GM23338 (cell line): ENCODE measurements around the gene ADAM30. TPM values are rescaled to one million over a fixed set of nuclear protein-coding genes. Genes with fewer than 3 reads are reported as not detected.

Experiments
- ATAC-seq: fragments of 200-7000 bp; cut with Tn5 transposase; 3 replicates; pipeline ENCODE4 v1.9.1; 2020
- DNase-seq: peaks from one replicate; pipeline ENCODE4 v3.0.0-alpha.2; 2015; ENCODE audit warnings: low spot score
- H2AFZ ChIP-seq: fragments of 200-600 bp; sonication (generic); 2 replicates; pipeline ENCODE4 v1.8.0; 2016; ENCODE audit warnings: antibody characterized with exemption, mild to moderate bottlenecking, moderate library complexity
- H3F3A ChIP-seq: fragments of 200-600 bp; sonication (generic); replicated peaks from 2 replicates; pipeline ENCODE4 v1.8.0; 2017; ENCODE audit warnings: antibody characterized with exemption, mixed run types, low read depth
- H3K27ac ChIP-seq: fragments of 200-600 bp; sonication (generic); 2 replicates; pipeline ENCODE4 v1.6.1; 2016; ENCODE audit warnings: low read depth
- H3K27me3 ChIP-seq: fragments of 200-600 bp; sonication (generic); 2 replicates; pipeline ENCODE4 v1.8.0; 2016; ENCODE audit warnings: mild to moderate bottlenecking, mixed run types, moderate library complexity; ENCODE audit not compliant: insufficient read depth
- H3K36me3 ChIP-seq: fragments of 200-600 bp; sonication (generic); 2 replicates; pipeline ENCODE4 v1.8.0; 2016; ENCODE audit warnings: mild to moderate bottlenecking; ENCODE audit not compliant: insufficient read depth
- H3K4me1 ChIP-seq: fragments of 200-600 bp; sonication (generic); 2 replicates; pipeline ENCODE4 v1.8.0; 2016; ENCODE audit warnings: mild to moderate bottlenecking, moderate library complexity; ENCODE audit not compliant: insufficient read depth
- H3K4me2 ChIP-seq: fragments of 200-600 bp; sonication (generic); 2 replicates; pipeline ENCODE4 v1.7.1; 2017; ENCODE audit warnings: mixed run types
- H3K4me3 ChIP-seq: fragments of 200-600 bp; sonication (generic); 2 replicates; pipeline ENCODE4 v1.6.1; 2016; ENCODE audit warnings: mixed run types
- H3K79me2 ChIP-seq: fragments of 200-600 bp; sonication (generic); replicated peaks from 2 replicates; pipeline ENCODE4 v1.8.0; 2017; ENCODE audit warnings: mild to moderate bottlenecking; ENCODE audit not compliant: insufficient read depth
- H3K9me2 ChIP-seq: fragments of 200-600 bp; sonication (generic); 2 replicates; pipeline ENCODE4 v1.8.0; 2017; ENCODE audit not compliant: insufficient read depth
- H4K20me1 ChIP-seq: fragments of 200-600 bp; sonication (generic); replicated peaks from 2 replicates; pipeline ENCODE4 v1.8.0; 2017; ENCODE audit warnings: mild to moderate bottlenecking; ENCODE audit not compliant: insufficient read depth
- H3K27ac Mint-ChIP-seq: 2 replicates; pipeline ENCODE4 v1.8.0; 2020; ENCODE audit warnings: inconsistent platforms, mild to moderate bottlenecking, moderate library complexity, mixed read lengths
- H3K27me3 Mint-ChIP-seq: 3 replicates; pipeline ENCODE4 v1.8.0; 2022; ENCODE audit warnings: low read depth, mild to moderate bottlenecking, moderate library complexity, mixed read lengths, inconsistent platforms; ENCODE audit not compliant: insufficient read depth, poor library complexity
- H3K36me3 Mint-ChIP-seq: 3 replicates; pipeline ENCODE4 v1.8.0; 2021; ENCODE audit warnings: low read depth, mild to moderate bottlenecking, inconsistent platforms, moderate library complexity, mixed read lengths
- H3K4me1 Mint-ChIP-seq: 3 replicates; pipeline ENCODE4 v1.8.0; 2020; ENCODE audit warnings: mild to moderate bottlenecking, inconsistent platforms, mixed read lengths
- H3K4me3 Mint-ChIP-seq: 3 replicates; pipeline ENCODE4 v1.8.0; 2021; ENCODE audit warnings: moderate library complexity, mild to moderate bottlenecking, inconsistent platforms, mixed read lengths
- H3K9me3 Mint-ChIP-seq: 3 replicates; pipeline ENCODE4 v1.8.0; 2020; ENCODE audit warnings: moderate library complexity, mild to moderate bottlenecking, inconsistent platforms, mixed read lengths
- CREB1 ChIP-seq: fragments of 250-450 bp; sonication (Bioruptor Pico); IDR thresholded peaks from 2 replicates; pipeline ENCODE4 v1.5.0; 2020; ENCODE audit warnings: low read depth, mild to moderate bottlenecking, moderate library complexity
- CTCF ChIP-seq, 2 experiments: fragments of 200-600 bp in 1 of 2; sonication (generic) in 1 of 2; conservative IDR thresholded peaks; 2 replicates each; pipeline versions ENCODE4 v1.5.1 to v1.6.1; 2016 to 2017; ENCODE audit warnings: antibody characterized with exemption in 2 of 2, low read depth in 2 of 2, mild to moderate bottlenecking in 2 of 2, moderate library complexity in 1 of 2
- ETS1 ChIP-seq: IDR thresholded peaks from 2 replicates; pipeline ENCODE4 v1.6.1; 2016; ENCODE audit warnings: antibody characterized with exemption
- EZH2 ChIP-seq: fragments of 200-600 bp; sonication (generic); IDR thresholded peaks from one replicate; pipeline ENCODE4 v1.8.0; 2017; ENCODE audit warnings: antibody characterized with exemption, mild to moderate bottlenecking, low read depth; ENCODE audit not compliant: unreplicated experiment
- EZH2phosphoT487 ChIP-seq: fragments of 200-600 bp; sonication (generic); IDR thresholded peaks from one replicate; pipeline ENCODE4 v1.8.1; 2018; ENCODE audit warnings: antibody characterized with exemption; ENCODE audit not compliant: unreplicated experiment
- JUNB ChIP-seq: IDR thresholded peaks from one replicate; pipeline ENCODE4 v1.6.1; 2016; ENCODE audit warnings: antibody characterized with exemption; ENCODE audit not compliant: unreplicated experiment
- NANOG ChIP-seq: IDR thresholded peaks from 2 replicates; pipeline ENCODE4 v1.6.1; 2016; ENCODE audit warnings: antibody characterized with exemption, borderline replicate concordance
- POLR2AphosphoS5 ChIP-seq: IDR thresholded peaks from 2 replicates; pipeline ENCODE4 v1.6.1; 2016; ENCODE audit warnings: antibody characterized with exemption, low read depth
- REST ChIP-seq: IDR thresholded peaks from one replicate; pipeline ENCODE4 v1.6.1; 2018; ENCODE audit warnings: antibody characterized with exemption; ENCODE audit not compliant: unreplicated experiment
- STAT1 ChIP-seq: IDR thresholded peaks from one replicate; pipeline ENCODE4 v1.6.1; 2016; ENCODE audit warnings: antibody characterized with exemption; ENCODE audit not compliant: unreplicated experiment
- ZNF114 ChIP-seq: fragments of 250-450 bp; sonication (Bioruptor Pico); IDR thresholded peaks from 2 replicates; pipeline ENCODE4 v1.5.0; 2020; ENCODE audit warnings: mild to moderate bottlenecking, moderate library complexity
- ZNF331 ChIP-seq: fragments of 250-450 bp; sonication (Bioruptor Pico); IDR thresholded peaks from 2 replicates; pipeline ENCODE4 v1.5.0; 2020; ENCODE audit warnings: low read depth, mild to moderate bottlenecking, moderate library complexity
- polyA plus RNA-seq: library from polyadenylated mRNA; unstranded; fragments of >200 nt; fragmentation: Nextera tagmentation; extraction: Ambion mirVana; gene quantifications from 2 replicates; pipeline ENCODE4 v1.2.1, GENCODE V29; 2016
- total RNA-seq: library from RNA; depleted of rRNA; stranded (reverse); fragments of >200 nt; shearing (Covaris generic); gene quantifications from 2 replicates; pipeline ENCODE4 v1.2.3, GENCODE V29; 2014

ADAM30 gene
- total and polyA plus RNA-seq, 2 experiments from 2014 or later, result not detected

- TF ChIP-seq CTCF (conservative IDR thresholded peaks at IDR 0.05; ENCODE audit: low read depth in 2 of 2), result no peak
Measured at GRCh38 chr1:119895102-119895501, 1.2 kb downstream of the ADAM30 start (continued).

- H3K4me3 ChIP-seq, result no peak overlapping the region
- no peaks in the 10 kb centered on the region for H3K4me1 ChIP-seq
- H3K9me2 ChIP-seq, result no peaks in the 10 kb centered on the region
- H3K4me3 Mint-ChIP-seq, result no peak overlapping the region
- DNase-seq (no peak), ATAC-seq (no peak)
- H3K36me3 ChIP-seq, result no peaks in the 10 kb centered on the region
- H3F3A ChIP-seq, result no peaks in the 10 kb centered on the region
- no peak for TF ChIP-seq NANOG
- no peak for TF ChIP-seq POLR2AphosphoS5
- TF ChIP-seq ZNF331 (CRISPR knock-in tag), result no peak
- no peak for TF ChIP-seq EZH2
- no peak for TF ChIP-seq CTCF (conservative IDR thresholded peaks at IDR 0.05; ENCODE audit: low read depth in 2 of 2)
- TF ChIP-seq ETS1, result no peak
- TF ChIP-seq JUNB, result no peak
- TF ChIP-seq CREB1 (CRISPR knock-in tag), result no peak
- no peak for TF ChIP-seq STAT1
- TF ChIP-seq REST, result no peak
- TF ChIP-seq ZNF114 (CRISPR knock-in tag), result no peak
- TF ChIP-seq EZH2phosphoT487, result no peak
- H3K27me3 Mint-ChIP-seq, result peaks cover 7% of the 10 kb centered on the region
- no peak overlapping the region for H3K27ac ChIP-seq
- peaks cover 2% of the 10 kb centered on the region; the same call in 1 of the 3 replicates for H3K4me1 Mint-ChIP-seq
- no peaks in the 10 kb centered on the region for H3K36me3 Mint-ChIP-seq
- no peak overlapping the region for H3K4me2 ChIP-seq
- H3K27me3 ChIP-seq, result no peaks in the 10 kb centered on the region; the same call in 1 of the 2 replicates
- H2AFZ ChIP-seq, result no peak overlapping the region
- H3K9me3 Mint-ChIP-seq, result no peaks in the 10 kb centered on the region; the same call in 2 of the 3 replicates
- H3K27ac Mint-ChIP-seq, result no peak overlapping the region
- H4K20me1 ChIP-seq, result no peaks in the 10 kb centered on the region
- no peaks in the 10 kb centered on the region for H3K79me2 ChIP-seq
Measured at GRCh38 chr1:119893827-119894700, 2.3 kb downstream of the ADAM30 start.
